Activated CD8-positive, alpha-beta memory T cell treated with anti-CD3 and anti-CD28 coated beads for 24 hours (primary cell): ENCODE results near the gene WDR81.
A peak's percentile ranks its signal among the peaks of the same experiment; 100 is the strongest.
"Not testable (repeated sequence)": the region's sequence is repeated elsewhere in the genome, so short reads cannot be mapped to it uniquely, and the experiment has no call there.

Experiments used
- DNase-seq: peaks from one replicate; pipeline ENCODE4 v3.0.0-alpha.2; 2020

The WDR81 gene

DNA sequence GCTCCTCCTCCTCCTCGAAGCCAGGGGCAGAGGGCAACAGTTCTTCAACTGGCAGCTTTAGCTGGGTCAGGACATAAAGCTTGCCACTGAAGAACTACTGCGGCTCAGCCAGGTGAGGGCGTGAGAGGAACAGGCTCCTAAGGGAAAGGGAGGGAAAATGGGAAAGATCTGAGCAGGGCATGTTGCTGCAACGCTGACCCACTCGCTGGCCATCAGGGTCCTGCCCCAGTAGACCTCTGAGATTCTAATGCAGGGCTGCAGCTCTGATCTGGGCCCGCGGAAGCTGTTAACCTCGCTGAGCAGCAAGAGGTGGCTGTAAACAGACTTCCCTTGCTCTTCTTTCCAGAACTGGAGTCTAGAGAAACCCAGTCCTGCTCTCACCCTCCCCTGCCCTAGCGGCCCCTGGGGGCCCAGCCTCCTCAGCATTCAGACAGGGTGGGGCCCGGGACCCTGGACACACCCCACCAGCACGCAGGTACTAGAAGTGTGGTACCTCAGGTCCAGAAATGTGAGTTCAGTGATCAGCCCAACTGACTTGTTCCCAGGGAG lies 10.6 kb upstream of the WDR81 start:
- peak; percentile 57 for DNase-seq

- peak; percentile 60 for DNase-seq
These were observed 10.0 kb upstream of the WDR81 start for GRCh38 chr17:1714427-1714979.

- DNase-seq = peak; percentile 72
These were observed 9.3 kb upstream of the WDR81 start for GRCh38 chr17:1714980-1715802.

GRCh38 chr17:1715803-1716075 lies 8.8 kb upstream of the WDR81 start:
- DNase-seq = no peak

DNA sequence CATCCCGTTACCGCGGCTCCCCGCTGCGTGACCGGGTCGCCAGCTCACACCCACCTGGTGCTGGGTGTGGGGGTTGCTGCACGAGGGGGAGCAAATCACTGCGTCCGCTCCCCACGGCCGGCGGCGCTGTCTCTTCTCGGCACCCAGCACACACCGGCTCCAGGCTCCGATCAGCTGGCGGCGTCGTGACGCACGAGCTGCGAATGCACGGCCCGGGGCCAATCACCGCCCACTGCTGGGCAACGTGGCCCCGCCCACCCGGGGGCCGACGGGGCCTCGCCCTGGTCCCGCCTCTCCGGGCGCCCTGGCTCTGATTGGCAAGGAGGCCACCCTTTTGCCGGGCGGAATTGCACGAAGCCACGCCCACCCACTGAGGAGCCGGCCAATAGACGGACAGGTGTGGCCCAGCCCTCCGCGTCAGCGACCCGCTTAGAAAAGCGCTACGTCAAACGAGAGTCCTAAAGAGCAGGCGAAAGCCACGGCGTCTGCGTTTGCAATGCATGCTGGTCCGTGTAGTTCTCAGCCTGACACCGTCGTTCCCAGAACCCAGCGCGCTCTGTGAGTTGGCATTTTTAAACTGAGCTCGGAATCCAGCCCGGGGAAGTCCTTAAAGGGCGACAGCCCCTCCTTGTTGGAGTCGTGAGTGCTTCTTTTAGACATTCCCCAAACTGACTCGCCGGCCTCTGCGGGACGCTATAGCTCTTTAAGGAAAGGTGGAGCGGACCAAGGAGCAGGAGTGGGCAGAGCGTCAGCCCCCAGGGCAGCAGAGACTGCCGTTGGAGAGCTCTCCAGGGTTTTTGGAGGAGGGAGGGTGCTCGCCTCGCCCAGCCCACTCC lies 8.2 kb upstream of the WDR81 start:
- DNase-seq = peak; percentile 99

- peak; percentile 89 for DNase-seq
These were observed 7.4 kb upstream of the WDR81 start for GRCh38 chr17:1716912-1717695.

- peak; percentile 51 for DNase-seq
These were observed 5.9 kb upstream of the WDR81 start for GRCh38 chr17:1718362-1719165.

DNA sequence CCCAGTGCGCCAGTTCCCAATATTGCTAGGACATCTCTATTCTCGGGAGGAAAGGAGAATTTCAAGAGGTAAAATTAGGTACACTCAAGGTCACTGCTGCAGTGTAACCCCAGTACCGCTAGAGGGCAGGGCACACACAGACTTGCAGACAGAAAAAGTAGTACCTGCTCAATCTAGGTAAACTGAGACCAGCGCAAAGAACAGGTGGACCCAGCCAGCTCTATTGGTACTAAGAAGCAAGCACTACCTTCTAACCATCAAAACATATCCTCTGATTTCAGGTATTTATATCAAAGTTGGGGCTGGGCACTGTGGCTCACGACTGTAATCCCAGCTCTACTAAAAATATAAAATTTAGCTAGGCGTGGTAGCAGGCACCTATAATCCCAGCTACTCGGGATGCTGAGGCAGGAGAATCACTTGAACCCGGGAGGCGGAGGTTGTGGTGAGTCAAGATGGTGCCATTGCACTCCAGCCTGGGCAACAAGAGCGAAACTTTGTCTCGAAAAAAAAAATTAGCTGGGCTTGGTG lies 3.6 kb upstream of the WDR81 start:
- peak; percentile 86 for DNase-seq

DNA sequence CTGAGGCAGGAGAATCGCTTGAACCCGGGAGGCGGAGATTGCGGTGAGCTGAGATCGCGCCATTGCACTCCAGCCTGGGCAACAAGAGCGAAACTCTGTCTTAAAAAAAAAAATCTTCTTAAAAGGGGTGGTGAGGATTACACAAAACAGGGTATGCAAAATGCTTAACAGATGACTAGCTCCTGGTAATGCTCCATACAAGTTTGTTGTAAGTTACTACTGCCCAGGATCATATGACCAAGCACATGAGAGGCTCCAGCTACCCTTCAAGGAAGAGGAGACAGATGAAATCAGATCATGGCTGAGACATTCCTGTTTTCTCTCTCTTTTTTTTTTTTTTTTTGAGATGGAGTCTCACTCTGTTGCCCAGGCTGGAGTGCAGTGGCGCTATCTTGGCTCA lies 2.5 kb upstream of the WDR81 start:
- DNase-seq = not testable (repeated sequence)

- DNase-seq = no peak
These were observed 551 bp downstream of the WDR81 start for GRCh38 chr17:1724869-1725641.

DNA sequence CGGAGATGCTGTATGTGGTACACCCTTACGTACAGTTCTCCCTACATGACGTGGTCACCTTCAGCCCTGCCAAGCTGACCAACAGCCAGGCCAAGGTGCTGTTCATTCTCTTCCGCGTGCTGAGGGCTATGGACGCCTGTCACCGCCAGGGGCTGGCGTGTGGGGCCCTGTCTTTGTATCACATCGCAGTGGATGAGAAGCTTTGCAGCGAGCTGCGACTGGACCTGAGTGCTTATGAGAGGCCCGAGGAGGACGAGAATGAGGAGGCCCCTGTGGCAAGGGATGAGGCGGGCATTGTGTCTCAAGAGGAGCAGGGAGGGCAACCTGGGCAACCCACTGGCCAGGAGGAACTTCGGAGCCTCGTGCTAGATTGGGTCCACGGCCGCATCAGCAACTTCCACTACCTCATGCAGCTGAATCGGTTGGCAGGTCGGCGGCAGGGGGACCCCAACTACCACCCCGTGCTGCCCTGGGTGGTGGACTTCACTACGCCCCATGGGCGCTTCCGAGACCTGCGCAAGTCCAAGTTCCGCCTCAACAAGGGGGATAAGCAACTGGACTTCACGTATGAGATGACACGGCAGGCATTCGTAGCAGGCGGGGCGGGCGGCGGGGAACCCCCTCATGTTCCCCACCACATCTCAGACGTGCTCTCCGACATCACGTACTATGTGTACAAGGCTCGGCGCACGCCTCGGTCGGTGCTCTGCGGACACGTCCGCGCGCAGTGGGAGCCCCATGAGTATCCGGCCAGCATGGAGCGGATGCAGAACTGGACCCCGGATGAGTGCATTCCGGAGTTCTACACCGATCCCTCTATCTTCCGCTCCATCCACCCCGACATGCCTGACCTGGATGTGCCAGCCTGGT lies 1.4 kb downstream of the WDR81 start:
- DNase-seq = no peak

DNA sequence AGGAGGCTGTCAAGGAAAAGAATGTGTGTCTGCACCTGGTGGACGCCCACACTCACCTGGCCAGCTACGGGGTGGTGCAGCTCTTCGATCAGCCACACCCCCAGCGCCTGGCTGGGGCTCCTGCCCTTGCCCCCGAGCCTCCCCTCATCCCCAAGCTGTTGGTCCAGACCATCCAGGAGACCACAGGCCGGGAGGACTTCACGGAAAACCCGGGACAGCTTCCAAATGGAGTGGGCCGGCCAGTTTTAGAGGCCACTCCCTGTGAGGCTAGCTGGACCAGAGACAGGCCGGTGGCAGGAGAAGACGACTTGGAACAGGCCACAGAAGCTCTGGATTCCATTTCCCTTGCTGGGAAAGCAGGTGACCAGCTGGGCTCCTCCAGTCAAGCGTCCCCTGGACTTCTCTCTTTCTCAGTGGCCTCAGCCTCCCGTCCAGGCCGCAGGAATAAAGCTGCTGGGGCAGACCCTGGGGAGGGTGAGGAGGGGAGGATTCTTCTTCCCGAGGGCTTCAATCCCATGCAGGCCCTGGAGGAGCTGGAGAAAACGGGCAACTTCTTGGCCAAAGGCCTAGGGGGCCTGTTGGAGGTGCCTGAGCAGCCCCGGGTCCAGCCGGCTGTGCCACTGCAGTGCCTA lies 2.2 kb downstream of the WDR81 start:
- DNase-seq = no peak

GRCh38 chr17:1727258-1727789 lies 2.8 kb downstream of the WDR81 start:
- DNase-seq = no peak

DNA sequence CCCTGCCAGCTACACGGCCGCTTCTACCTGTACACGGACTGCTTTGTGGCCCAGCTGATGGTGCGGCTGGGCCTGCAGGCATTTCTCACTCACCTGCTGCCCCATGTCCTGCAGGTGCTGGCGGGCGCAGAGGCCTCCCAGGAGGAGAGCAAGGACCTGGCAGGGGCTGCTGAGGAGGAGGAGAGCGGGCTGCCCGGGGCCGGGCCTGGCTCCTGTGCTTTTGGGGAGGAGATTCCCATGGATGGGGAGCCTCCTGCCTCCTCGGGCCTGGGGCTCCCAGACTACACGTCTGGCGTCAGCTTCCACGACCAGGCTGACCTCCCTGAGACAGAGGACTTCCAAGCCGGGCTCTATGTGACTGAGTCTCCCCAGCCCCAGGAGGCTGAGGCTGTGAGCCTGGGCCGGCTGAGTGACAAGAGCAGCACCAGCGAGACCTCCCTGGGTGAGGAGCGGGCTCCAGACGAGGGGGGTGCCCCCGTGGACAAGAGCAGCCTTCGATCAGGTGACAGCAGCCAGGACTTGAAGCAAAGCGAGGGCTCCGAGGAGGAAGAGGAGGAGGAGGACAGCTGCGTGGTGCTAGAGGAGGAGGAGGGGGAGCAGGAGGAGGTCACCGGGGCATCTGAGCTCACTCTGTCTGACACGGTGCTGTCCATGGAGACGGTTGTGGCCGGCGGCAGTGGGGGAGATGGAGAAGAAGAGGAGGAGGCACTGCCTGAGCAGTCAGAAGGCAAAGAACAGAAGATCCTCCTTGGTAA lies 3.5 kb downstream of the WDR81 start:
- DNase-seq = no peak

DNA sequence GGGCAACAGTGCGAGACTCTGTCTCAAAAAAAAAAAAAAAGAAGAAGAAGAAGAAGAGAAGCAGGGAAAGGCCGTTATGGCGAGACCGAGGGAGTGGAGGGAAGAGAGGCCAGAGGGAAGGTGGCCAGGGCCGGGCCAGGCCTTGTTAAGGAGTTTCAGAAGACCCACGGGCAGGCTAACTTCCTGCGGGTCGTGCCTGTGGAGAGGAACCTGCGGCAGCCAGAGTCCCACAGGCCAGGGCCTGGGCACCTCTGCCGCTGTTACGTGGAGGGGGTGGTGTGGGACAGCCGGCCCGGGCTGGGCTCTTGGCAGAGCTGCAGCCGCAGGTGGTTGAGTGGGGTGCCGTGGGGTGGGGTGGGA lies 5.4 kb downstream of the WDR81 start:
- no peak for DNase-seq

GRCh38 chr17:1730326-1731193 lies 6.1 kb downstream of the WDR81 start:
- no peak for DNase-seq

GRCh38 chr17:1731194-1731506 lies 6.6 kb downstream of the WDR81 start:
- no peak for DNase-seq
